IMR-90 (cell line): Measurements from ENCODE around the gene SOBP. TPM values are rescaled to one million over a fixed set of nuclear protein-coding genes. Genes with fewer than 3 reads are reported as not detected.

Experiments
- ATAC-seq: fragments of 200-7000 bp; cut with Tn5 transposase; 2 replicates; pipeline ENCODE4 v1.9.1; 2020; ENCODE audit warnings: low read depth, mild to moderate bottlenecking, moderate library complexity
- BruUV-seq: library from RNA; stranded (reverse); fragments of 400-500 nt; replicated peaks from 2 replicates; lab custom pipeline; 2021; lab: Mats Ljungman, UMichigan
- CTCF ChIA-PET: fragments of 300-600 bp; formaldehyde crosslinking; extraction: SDS; loops from one replicate; lab custom pipeline; 2021; ENCODE audit warnings: antibody characterized with exemption; lab: Yijun Ruan, JAX
- POLR2A ChIA-PET: fragments of 300-600 bp; sonication (Branson Sonifier 250); formaldehyde crosslinking; loops from one replicate; lab custom pipeline; 2022; ENCODE audit warnings: antibody characterized with exemption; ENCODE audit not compliant: unreplicated experiment; lab: Charles Lee
- DNase-seq: peaks from one replicate; pipeline ENCODE4 v3.0.0; 2013
- H2AFZ ChIP-seq: replicated peaks from 2 replicates; pipeline ENCODE3; 2013; ENCODE audit warnings: low read length, mild to moderate bottlenecking; ENCODE audit not compliant: poor library complexity
- H2AK5ac ChIP-seq: 2 replicates; pipeline ENCODE4 v1.6.1; 2013; ENCODE audit warnings: low read depth, low read length, inconsistent platforms
- H2AK9ac ChIP-seq: replicated peaks from 2 replicates; pipeline ENCODE3; 2013; ENCODE audit warnings: mild to moderate bottlenecking, low read depth, low read length, moderate library complexity; ENCODE audit not compliant: poor library complexity
- H2BK120ac ChIP-seq: 2 replicates; pipeline ENCODE4 v1.6.1; 2013; ENCODE audit warnings: low read depth, low read length, inconsistent platforms
- H2BK15ac ChIP-seq: 3 replicates; pipeline ENCODE4 v1.6.1; 2013; ENCODE audit warnings: low read depth, low read length, inconsistent platforms
- H2BK20ac ChIP-seq: 2 replicates; pipeline ENCODE4 v1.6.1; 2013; ENCODE audit warnings: low read depth, mild to moderate bottlenecking, inconsistent platforms, low read length, moderate library complexity
- H2BK5ac ChIP-seq: 2 replicates; pipeline ENCODE4 v1.6.1; 2013; ENCODE audit warnings: mild to moderate bottlenecking, low read depth, low read length, inconsistent platforms; ENCODE audit not compliant: poor library complexity, severe bottlenecking
- H3K14ac ChIP-seq: replicated peaks from 2 replicates; pipeline ENCODE4 v1.6.1; 2013; ENCODE audit warnings: low read depth, low read length, inconsistent platforms
- H3K18ac ChIP-seq: 2 replicates; pipeline ENCODE4 v1.6.1; 2013; ENCODE audit warnings: low read depth, low read length, control low read depth
- H3K23ac ChIP-seq: 2 replicates; pipeline ENCODE4 v1.6.1; 2013; ENCODE audit warnings: low read depth, low read length, inconsistent platforms
- H3K27ac ChIP-seq: 2 replicates; pipeline ENCODE4 v1.5.1; 2013; ENCODE audit warnings: mild to moderate bottlenecking, control low read depth, low read length; ENCODE audit not compliant: insufficient read depth
- H3K27me3 ChIP-seq: 2 replicates; pipeline ENCODE4 v1.6.1; 2013; ENCODE audit warnings: low read length; ENCODE audit not compliant: control insufficient read depth, insufficient read depth
- H3K36me3 ChIP-seq: 2 replicates; pipeline ENCODE4 v1.6.1; 2013; ENCODE audit warnings: low read length, mixed read lengths; ENCODE audit not compliant: control insufficient read depth, insufficient read depth
- H3K4ac ChIP-seq: 2 replicates; pipeline ENCODE4 v1.6.1; 2013; ENCODE audit warnings: low read depth, low read length, inconsistent platforms
- H3K4me1 ChIP-seq: 2 replicates; pipeline ENCODE4 v1.6.1; 2013; ENCODE audit warnings: low read length, mixed read lengths; ENCODE audit not compliant: control insufficient read depth, insufficient read depth
- H3K4me2 ChIP-seq: 2 replicates; pipeline ENCODE4 v1.6.1; 2013; ENCODE audit warnings: low read depth, mild to moderate bottlenecking, control low read depth, low read length, moderate library complexity
- H3K4me3 ChIP-seq: 2 replicates; pipeline ENCODE4 v1.5.1; 2013; ENCODE audit warnings: low read depth, mild to moderate bottlenecking, control low read depth, low read length, moderate library complexity; ENCODE audit not compliant: insufficient read depth
- H3K56ac ChIP-seq: 2 replicates; pipeline ENCODE4 v1.6.1; 2013; ENCODE audit warnings: low read length, inconsistent platforms; ENCODE audit not compliant: insufficient read depth; ENCODE audit errors: extremely low read depth
- H3K79me1 ChIP-seq, 2 experiments: 2 replicates each; pipeline ENCODE4 v1.6.1; 2013; ENCODE audit warnings: low read length in 2 of 2, inconsistent platforms in 1 of 2, low read depth in 1 of 2
- H3K9ac ChIP-seq: 2 replicates; pipeline ENCODE4 v1.6.1; 2013; ENCODE audit warnings: low read depth, low read length, control low read depth
- H3K9me1 ChIP-seq: 2 replicates; pipeline ENCODE4 v1.6.1; 2013; ENCODE audit warnings: low read length, inconsistent platforms; ENCODE audit not compliant: insufficient read depth
- H3K9me3 ChIP-seq: 2 replicates; pipeline ENCODE4 v1.6.1; 2013; ENCODE audit warnings: low read length; ENCODE audit not compliant: control insufficient read depth, insufficient read depth
- H4K20me1 ChIP-seq: 2 replicates; pipeline ENCODE4 v1.6.1; 2013; ENCODE audit warnings: low read length, inconsistent platforms; ENCODE audit not compliant: insufficient read depth
- H4K5ac ChIP-seq: 2 replicates; pipeline ENCODE4 v1.6.1; 2013; ENCODE audit warnings: mild to moderate bottlenecking, low read depth, low read length, control low read depth
- H4K8ac ChIP-seq, 2 experiments: 2 replicates each; pipeline ENCODE4 v1.6.1; 2013; ENCODE audit warnings: low read depth in 2 of 2, low read length in 2 of 2, control low read depth in 1 of 2, inconsistent platforms in 1 of 2
- H4K91ac ChIP-seq: 2 replicates; pipeline ENCODE4 v1.6.1; 2013; ENCODE audit warnings: low read depth, low read length, inconsistent platforms; ENCODE audit not compliant: insufficient read depth
- BHLHE40 ChIP-seq: fragments of 150-350 bp; IDR thresholded peaks from 2 replicates; pipeline ENCODE4 v1.6.1; 2016; ENCODE audit warnings: mild to moderate bottlenecking, low read depth, low read length
- CEBPB ChIP-seq: IDR thresholded peaks from 2 replicates; pipeline ENCODE4 v1.6.1; 2012; ENCODE audit warnings: low read depth, low read length, improper control_type of control experiment
- CHD1 ChIP-seq: IDR thresholded peaks from 2 replicates; pipeline ENCODE4 v1.6.1; 2012; ENCODE audit warnings: low read depth, low read length, improper control_type of control experiment
- CTCF ChIP-seq: conservative IDR thresholded peaks from 2 replicates; pipeline ENCODE4 v1.5.1; 2012; ENCODE audit warnings: mild to moderate bottlenecking, low read depth, low read length, improper control_type of control experiment
- FOS ChIP-seq: fragments of 150-350 bp; IDR thresholded peaks from 2 replicates; pipeline ENCODE4 v1.6.1; 2016; ENCODE audit warnings: low read depth, low read length
- MAFK ChIP-seq: IDR thresholded peaks from 2 replicates; pipeline ENCODE4 v1.6.1; 2012; ENCODE audit warnings: low read depth, low read length, improper control_type of control experiment
- MAZ ChIP-seq: IDR thresholded peaks from 2 replicates; pipeline ENCODE4 v1.6.1; 2012; ENCODE audit warnings: low read depth, mild to moderate bottlenecking, low read length, improper control_type of control experiment, moderate library complexity, borderline replicate concordance
- MXI1 ChIP-seq: IDR thresholded peaks from 2 replicates; pipeline ENCODE4 v1.6.1; 2012; ENCODE audit warnings: low read depth, mild to moderate bottlenecking, low read length, moderate library complexity, borderline replicate concordance
- NFE2L2 ChIP-seq: fragments of 150-350 bp; IDR thresholded peaks from 2 replicates; pipeline ENCODE4 v1.6.1; 2016; ENCODE audit warnings: low read depth, mild to moderate bottlenecking, low read length
- POLR2A ChIP-seq: IDR thresholded peaks from 2 replicates; pipeline ENCODE4 v1.6.1; 2012; ENCODE audit warnings: mild to moderate bottlenecking, low read depth, low read length
- RAD21 ChIP-seq: IDR thresholded peaks from 2 replicates; pipeline ENCODE4 v1.6.1; 2012; ENCODE audit warnings: low read length, improper control_type of control experiment
- RCOR1 ChIP-seq: IDR thresholded peaks from 2 replicates; pipeline ENCODE4 v1.6.1; 2012; ENCODE audit warnings: mild to moderate bottlenecking, low read length, improper control_type of control experiment; ENCODE audit not compliant: insufficient replicate concordance
- RFX5 ChIP-seq: IDR thresholded peaks from 2 replicates; pipeline ENCODE4 v1.8.0; 2012; ENCODE audit warnings: low read depth, mild to moderate bottlenecking, low read length, moderate library complexity
- SMC3 ChIP-seq: fragments of 150-350 bp; IDR thresholded peaks from 2 replicates; pipeline ENCODE4 v1.6.1; 2016; ENCODE audit warnings: low read depth, mild to moderate bottlenecking, antibody characterized with exemption, low read length, moderate library complexity
- WGBS, 2 experiments: methylation state at CpG; one replicate each; pipeline versions ENCODE4 v1.1.5 to v1.1.7; 2013; ENCODE audit warnings: missing lambda C conversion rate in 2 of 2; ENCODE audit not compliant: insufficient read length in 1 of 2; ENCODE audit errors: extremely low coverage in 2 of 2; 5-methylcytosine and 5-hydroxymethylcytosine counted together
- dilution Hi-C: fragments of 300-500 bp; cut with HindIII; formaldehyde crosslinking; loops from one replicate; pipeline ENCODE4 v1.14.3; 2018; ENCODE audit warnings: low sequenced_read_pairs; ENCODE audit not compliant: unreplicated experiment
- in situ Hi-C: fragments of 300-500 bp; cut with MboI; formaldehyde crosslinking; loops from 3 replicates; pipeline ENCODE4 v1.14.3; 2019; ENCODE audit warnings: low sequenced_read_pairs, inconsistent platforms, mixed read lengths
- intact Hi-C: fragments of 100-400 bp; cut with micrococcal nuclease; formaldehyde crosslinking; loops from 2 replicates; pipeline ENCODE4 v1.10.0; 2022
- polyA plus RNA-seq, 3 experiments: library from polyadenylated mRNA; depleted of rRNA; stranded (reverse); fragments of >200 nt; gene quantifications; 2 replicates each; pipeline ENCODE4 v1.2.3, GENCODE V29; 2012; ENCODE audit warnings: low replicate concordance in 1 of 3
- total RNA-seq: library from RNA; depleted of rRNA; stranded (reverse); fragments of >200 nt; gene quantifications from 2 replicates; pipeline ENCODE4 v1.2.3, GENCODE V29; 2012
- TF ChIP-seq, protein P1 (sequence below): fragments of 150-350 bp; IDR thresholded peaks from 2 replicates; pipeline ENCODE4 v1.6.1; 2017; ENCODE audit warnings: mild to moderate bottlenecking, antibody characterized with exemption, low read length, low read depth
- TF ChIP-seq, protein P2 (sequence below): fragments of 150-350 bp; IDR thresholded peaks from 2 replicates; pipeline ENCODE4 v1.6.1; 2016; ENCODE audit warnings: low read depth, mild to moderate bottlenecking, low read length, moderate library complexity, borderline replicate concordance

The SOBP gene
- total and polyA plus RNA-seq, 2 of the 4 experiments (the other 2 are of a cell fraction): 0.60 to 0.72 TPM

DNA sequence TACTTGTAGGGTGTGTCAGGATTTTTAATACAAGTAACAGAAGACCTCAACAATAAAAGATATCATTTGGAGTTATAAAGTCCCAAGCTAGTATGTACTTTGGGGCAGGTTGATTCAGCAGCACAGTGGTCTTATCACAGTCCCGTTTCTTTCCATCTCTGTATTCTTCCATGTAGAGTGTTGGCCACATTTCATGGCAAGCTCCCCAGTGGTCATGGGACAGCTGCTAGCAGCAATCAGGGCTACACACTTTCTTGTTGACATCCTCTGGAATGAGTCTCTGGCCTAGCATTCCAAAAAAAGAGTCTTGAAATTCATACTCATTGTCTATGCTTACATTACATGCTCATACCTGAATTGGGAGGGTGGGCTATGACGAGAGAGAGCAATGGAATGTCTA lies 53.2 kb downstream of the SOBP start:
- ChIA-PET POLR2A (no interaction called here), CTCF (no interaction called here)
- Histone ChIP-seq H2AFZ (no peak overlapping the region), H2AK9ac (no peak overlapping the region), H3K27me3 (no peaks in the 10 kb centered on the region), H2BK15ac (no peak overlapping the region), H2BK5ac (no peak overlapping the region), H3K56ac (no peak overlapping the region), H3K4ac (no peak overlapping the region), H2BK20ac (no peak overlapping the region), H3K18ac (no peak overlapping the region), H4K91ac (no peak overlapping the region), H3K4me3 (no peak overlapping the region), H3K9me1 (no peaks in the 10 kb centered on the region), H3K79me1 (no peaks in the 10 kb centered on the region), H2AK5ac (no peak overlapping the region), H3K9me3 (no peaks in the 10 kb centered on the region), H2BK120ac (no peak overlapping the region), H3K27ac (no peak overlapping the region), H4K8ac (no peak overlapping the region), H3K36me3 (no peaks in the 10 kb centered on the region), H3K14ac (no peak overlapping the region), H4K20me1 (no peaks in the 10 kb centered on the region), H3K23ac (no peak overlapping the region), H3K4me2 (no peak overlapping the region), H3K9ac (no peak overlapping the region), H3K4me1 (peaks cover 2% of the 10 kb centered on the region; the same call in 1 of the 2 replicates), H4K5ac (no peak overlapping the region)
- ATAC-seq (no peak), DNase-seq (no peak)
- no CpG with 5 or more reads among the region's 2 CpGs for WGBS, 2 experiments
- TF ChIP-seq MAFK (no peak), CHD1 (no peak), NFE2L2 (no peak), FOS (no peak), CTCF (no peak), SMC3 (no peak), RCOR1 (no peak), CEBPB (no peak), POLR2A (no peak), MAZ (no peak), MXI1 (no peak), RAD21 (no peak), BHLHE40 (no peak), RFX5 (no peak)
- TF ChIP-seq, protein P1, sequence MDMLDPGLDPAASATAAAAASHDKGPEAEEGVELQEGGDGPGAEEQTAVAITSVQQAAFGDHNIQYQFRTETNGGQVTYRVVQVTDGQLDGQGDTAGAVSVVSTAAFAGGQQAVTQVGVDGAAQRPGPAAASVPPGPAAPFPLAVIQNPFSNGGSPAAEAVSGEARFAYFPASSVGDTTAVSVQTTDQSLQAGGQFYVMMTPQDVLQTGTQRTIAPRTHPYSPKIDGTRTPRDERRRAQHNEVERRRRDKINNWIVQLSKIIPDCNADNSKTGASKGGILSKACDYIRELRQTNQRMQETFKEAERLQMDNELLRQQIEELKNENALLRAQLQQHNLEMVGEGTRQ: no peak
- TF ChIP-seq, protein P2, sequence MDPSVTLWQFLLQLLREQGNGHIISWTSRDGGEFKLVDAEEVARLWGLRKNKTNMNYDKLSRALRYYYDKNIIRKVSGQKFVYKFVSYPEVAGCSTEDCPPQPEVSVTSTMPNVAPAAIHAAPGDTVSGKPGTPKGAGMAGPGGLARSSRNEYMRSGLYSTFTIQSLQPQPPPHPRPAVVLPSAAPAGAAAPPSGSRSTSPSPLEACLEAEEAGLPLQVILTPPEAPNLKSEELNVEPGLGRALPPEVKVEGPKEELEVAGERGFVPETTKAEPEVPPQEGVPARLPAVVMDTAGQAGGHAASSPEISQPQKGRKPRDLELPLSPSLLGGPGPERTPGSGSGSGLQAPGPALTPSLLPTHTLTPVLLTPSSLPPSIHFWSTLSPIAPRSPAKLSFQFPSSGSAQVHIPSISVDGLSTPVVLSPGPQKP: no peak
- dilution Hi-C loops: no loop called here
- no TSS peak for BruUV-seq
- intact Hi-C loops: no loop called here
- in situ Hi-C loops: no loop called here
